HepG2 (cell line): ENCODE data around the gene KRTAP5-6. TPM values are rescaled to one million over a fixed set of nuclear protein-coding genes. Genes with fewer than 3 reads are reported as not detected.

Source experiments
- ATAC-seq: fragments of 200-7000 bp; cut with Tn5 transposase; 3 replicates; pipeline ENCODE4 v1.9.1; 2020; ENCODE audit warnings: mild to moderate bottlenecking, moderate library complexity
- BruUV-seq: library from RNA; stranded (reverse); fragments of 400-500 nt; replicated peaks from 2 replicates; lab custom pipeline; 2021; lab: Mats Ljungman, UMichigan
- CTCF ChIA-PET: fragments of 300-600 bp; formaldehyde crosslinking; extraction: SDS; loops from one replicate; lab custom pipeline; 2021; ENCODE audit warnings: low total read pairs, inconsistent platforms, low intra/inter-chr PET ratio; lab: Yijun Ruan, JAX
- POLR2A ChIA-PET: fragments of 350-600 bp; sonication (Branson Sonifier 250); formaldehyde crosslinking; loops from one replicate; lab custom pipeline; 2020; ENCODE audit warnings: antibody characterized with exemption, inconsistent platforms; lab: Yijun Ruan, JAX
- DNase-seq: peaks from one replicate; pipeline ENCODE4 v3.0.0-alpha.2; 2015; ENCODE audit warnings: low spot score
- FAIRE-seq: peaks from 3 replicates; lab custom pipeline; 2011; peaks lifted over from hg19 to GRCh38; lab: Jason Lieb, UNC
- H2AFZ ChIP-seq: one replicate; pipeline ENCODE4 v1.6.1; 2011; ENCODE audit warnings: low read length, inconsistent platforms
- H3K27ac ChIP-seq: fragments of 300-600 bp; 3 replicates; pipeline ENCODE4 v1.8.0; 2011; ENCODE audit warnings: mixed run types, mild to moderate bottlenecking, mixed read lengths, low read length, inconsistent platforms; ENCODE audit not compliant: insufficient read depth; ENCODE audit errors: extremely low read length
- H3K27me3 ChIP-seq, 2 experiments: fragments of 200-600 bp in 1 of 2; 2 replicates in 1 of 2; 3 replicates in 1 of 2; pipeline versions ENCODE4 v1.6.0 to v1.8.0; 2011; ENCODE audit warnings: low read length in 2 of 2, mild to moderate bottlenecking in 2 of 2, moderate library complexity in 2 of 2, inconsistent platforms in 1 of 2; ENCODE audit not compliant: insufficient read depth in 2 of 2, control insufficient read depth in 1 of 2
- H3K36me3 ChIP-seq, 2 experiments: fragments of 200-600 bp in 1 of 2; replicated peaks in 1 of 2; 2 replicates in 1 of 2; 3 replicates in 1 of 2; pipeline versions ENCODE4 v1.5.1 to v1.8.0; 2011; ENCODE audit warnings: low read length in 2 of 2, inconsistent platforms in 1 of 2; ENCODE audit not compliant: insufficient read depth in 2 of 2, control insufficient read depth in 1 of 2
- H3K4me1 ChIP-seq: 2 replicates; pipeline ENCODE4 v1.5.1; 2012; ENCODE audit warnings: low read length, inconsistent platforms; ENCODE audit not compliant: insufficient read depth
- H3K4me2 ChIP-seq: 2 replicates; pipeline ENCODE4 v1.6.0; 2011; ENCODE audit warnings: low read depth, low read length, inconsistent platforms
- H3K4me3 ChIP-seq, 3 experiments: fragments of 200-600 bp in 1 of 3; sonication (generic), shearing (Covaris generic) in 1 of 3; replicated peaks in 1 of 3; 2 replicates each; pipeline ENCODE4 v1.5.1; 2011 to 2016; ENCODE audit warnings: low read length in 3 of 3, inconsistent platforms in 2 of 3, low read depth in 2 of 3, mild to moderate bottlenecking in 2 of 3, control low read depth in 1 of 3, mixed read lengths in 1 of 3; ENCODE audit not compliant: insufficient read depth in 1 of 3
- H3K79me2 ChIP-seq: one replicate; pipeline ENCODE4 v1.6.1; 2011; ENCODE audit warnings: low read length, inconsistent platforms; ENCODE audit not compliant: insufficient read depth
- H3K9ac ChIP-seq: 2 replicates; pipeline ENCODE4 v1.6.0; 2011; ENCODE audit warnings: mild to moderate bottlenecking, low read depth, low read length, inconsistent platforms; ENCODE audit not compliant: insufficient read depth
- H3K9me3 ChIP-seq: 2 replicates; pipeline ENCODE4 v1.5.1; 2012; ENCODE audit warnings: mild to moderate bottlenecking, low read length
- H4K20me1 ChIP-seq: 2 replicates; pipeline ENCODE4 v1.6.0; 2011; ENCODE audit warnings: inconsistent platforms, mild to moderate bottlenecking, low read length, moderate library complexity; ENCODE audit not compliant: insufficient read depth
- AHDC1 ChIP-seq: sonication (generic); formaldehyde crosslinking; IDR thresholded peaks from 2 replicates; pipeline ENCODE4 v1.5.1; 2020; ENCODE audit warnings: mild to moderate bottlenecking, missing genetic modification reagents, borderline replicate concordance
- CREM ChIP-seq, 2 experiments: sonication (generic) in 1 of 2; formaldehyde crosslinking in 1 of 2; IDR thresholded peaks; 2 replicates each; pipeline versions ENCODE4 v1.4.0 to v1.6.1; 2016 to 2020; ENCODE audit warnings: antibody characterized with exemption in 1 of 2, mild to moderate bottlenecking in 1 of 2, missing genetic modification reagents in 1 of 2
- ETV5 ChIP-seq: IDR thresholded peaks from 2 replicates; pipeline ENCODE4 v1.6.1; 2018; ENCODE audit warnings: missing biosample characterization, missing genetic modification reagents, inconsistent platforms, borderline replicate concordance
- MED1 ChIP-seq: sonication (generic); formaldehyde crosslinking; IDR thresholded peaks from 2 replicates; pipeline ENCODE4 v1.4.0; 2020; ENCODE audit warnings: missing genetic modification reagents
- NCOA1 ChIP-seq: sonication (generic); formaldehyde crosslinking; IDR thresholded peaks from 2 replicates; pipeline ENCODE4 v1.9.0; 2021; ENCODE audit warnings: missing genetic modification reagents
- NFE2 ChIP-seq: sonication (generic); formaldehyde crosslinking; IDR thresholded peaks from 2 replicates; pipeline ENCODE4 v1.4.0; 2020; ENCODE audit warnings: missing genetic modification reagents
- NFIC ChIP-seq: IDR thresholded peaks from 2 replicates; pipeline ENCODE4 v1.6.1; 2012; ENCODE audit warnings: mild to moderate bottlenecking, low read length, inconsistent platforms
- SRF ChIP-seq: IDR thresholded peaks from 2 replicates; pipeline ENCODE4 v1.6.1; 2011; ENCODE audit warnings: mild to moderate bottlenecking, low read depth, low read length, moderate library complexity
- ZNF556 ChIP-seq: sonication (generic); formaldehyde crosslinking; IDR thresholded peaks from 2 replicates; pipeline ENCODE4 v1.4.0; 2020; ENCODE audit warnings: mild to moderate bottlenecking, missing genetic modification reagents, borderline replicate concordance
- ZNF7 ChIP-seq: IDR thresholded peaks from 2 replicates; pipeline ENCODE4 v1.6.1; 2016; ENCODE audit warnings: missing biosample characterization, missing genetic modification reagents
- ZXDC ChIP-seq: sonication (generic); formaldehyde crosslinking; IDR thresholded peaks from 2 replicates; pipeline ENCODE4 v1.5.0; 2020; ENCODE audit warnings: mild to moderate bottlenecking, missing genetic modification reagents
- WGBS: methylation state at CpG from one replicate; pipeline ENCODE4 v1.1.6; 2017; ENCODE audit warnings: low lambda C conversion rate; 5-methylcytosine and 5-hydroxymethylcytosine counted together
- in situ Hi-C: cut with HindIII; loops from 2 replicates; pipeline ENCODE4 v1.10.0; 2017; ENCODE audit warnings: low pct_unique_long_range_greater_than_20kb; ENCODE audit not compliant: extremely low pct_ligation_motif_present
- intact Hi-C: fragments of 100-400 bp; cut with micrococcal nuclease; formaldehyde crosslinking; loops from one replicate; pipeline ENCODE4 v1.10.0; 2022; ENCODE audit not compliant: unreplicated experiment
- polyA plus RNA-seq, 8 experiments: library from polyadenylated mRNA; depleted of rRNA in 3 of 8; stranded (reverse) in 7 of 8; unstranded in 1 of 8; fragments of >200 nt; fragmentation: Illumina TruSeq in 4 of 8; extraction: Trizol in 4 of 8; gene quantifications; 2 replicates each; pipeline versions ENCODE4 v1.2.1 to v1.2.3, GENCODE V29; 2011 to 2016; ENCODE audit warnings: low read depth in 4 of 8, missing spikeins in 1 of 8, mixed read lengths in 1 of 8; ENCODE audit not compliant: insufficient read depth in 1 of 8
- total RNA-seq, 5 experiments: library from RNA; depleted of rRNA; stranded (reverse); fragments of >200 nt; fragmentation: Illumina TruSeq; extraction: Trizol; gene quantifications; 2 replicates each; pipeline ENCODE4 v1.2.3, GENCODE V29; 2016; ENCODE audit warnings: low read depth in 1 of 5

KRTAP5-6 gene
- total and polyA plus RNA-seq, 2 of the 13 experiments (the other 11 are each of a cell fraction or from before 2014, with no cell fraction given): not detected

GRCh38 chr11:1674173-1675131 is 22.5 kb upstream of the KRTAP5-6 start (continued):
- TF ChIP-seq ZXDC (CRISPR knock-in tag) (0 out of 2 replicates have a peak, but pooled peaks have one; percentile 68), NFIC (peak; percentile 80; the same call in 1 of the 2 replicates)

- ATAC-seq (peak; percentile 61), DNase-seq (peak; percentile 82), FAIRE-seq (peak; percentile 48)
- peak overlapping the region; percentile 74 for H3K9ac ChIP-seq
- no peaks in the 10 kb centered on the region for H3K79me2 ChIP-seq
- H3K4me2 ChIP-seq: peak overlapping the region; percentile 15; the same call in 1 of the 2 replicates
- H3K36me3 ChIP-seq: no peaks in the 10 kb centered on the region
- WGBS: 48% methylated on average over 11 of the region's 11 CpGs
- ChIA-PET CTCF (interaction anchor here (2.9 kb wide), 1 partner anchor 18 kb away, joined by 9 read pairs; no protein-coding TSS in a partner anchor), POLR2A (interaction anchor here (1.2 to 7.2 kb wide), 6 partner anchors 16 to 315 kb away, joined by 4 to 141 read pairs (median 7); partner anchors contain the start of gene CTSD)
- no peaks in the 10 kb centered on the region for H4K20me1 ChIP-seq
- no peaks in the 10 kb centered on the region for H3K9me3 ChIP-seq
- H3K27me3 ChIP-seq: no peaks in the 10 kb centered on the region
- H3K4me3 ChIP-seq: no peak overlapping the region; a peak in 1 of 6 replicates
- BruUV-seq: TSS peak; percentile 75
- peak overlapping the region; percentile 95 for H3K27ac ChIP-seq
- intact Hi-C loops (loop anchor here (2.0 kb wide), 1 partner anchor 15 kb away; no protein-coding TSS in a partner anchor), in situ Hi-C loops (no loop called here)
- H2AFZ ChIP-seq: no peak overlapping the region
- H3K4me1 ChIP-seq: peaks cover 88% of the 10 kb centered on the region
- TF ChIP-seq NFE2 (CRISPR knock-in tag) (no peak), MED1 (peak; percentile 99), AHDC1 (peak; percentile 56; the same call in 1 of the 2 replicates), CREM (IDR thresholded peaks at IDR 0.05) (peak; percentile 87; the same call in 1 of the 2 replicates), CREM (CRISPR knock-in tag; IDR thresholded peaks at IDR 0.05) (no peak), SRF (0 out of 2 replicates have a peak, but pooled peaks have one; percentile 19), ZNF556 (CRISPR knock-in tag) (no peak), NCOA1 (CRISPR knock-in tag) (peak; percentile 49; the same call in 1 of the 2 replicates), ZNF7 (no peak), ETV5 (peak; percentile 65; the same call in 1 of the 2 replicates)
Measured at GRCh38 chr11:1675536-1676228, 21.3 kb upstream of the KRTAP5-6 start.
